H1 (cell line): Measurements from ENCODE around the gene KRT72. TPM values are rescaled to one million over a fixed set of nuclear protein-coding genes. Genes with fewer than 3 reads are reported as not detected.

Experiments
- CTCF ChIA-PET: fragments of 300-600 bp; sonication (Branson Sonifier 250); formaldehyde crosslinking; loops from one replicate; lab custom pipeline; 2021; ENCODE audit not compliant: partially characterized antibody; lab: Charles Lee
- POLR2A ChIA-PET: fragments of 300-600 bp; sonication (Branson Sonifier 250); formaldehyde crosslinking; loops from one replicate; lab custom pipeline; 2021; ENCODE audit warnings: inconsistent platforms; ENCODE audit not compliant: partially characterized antibody; lab: Charles Lee
- DNase-seq, 2 experiments: peaks; one replicate each; pipeline versions ENCODE4 v3.0.0 to v3.0.0-alpha.2; 2010 to 2022; ENCODE audit warnings: low spot score in 2 of 2, low read depth in 1 of 2, mixed read lengths in 1 of 2
- FAIRE-seq: peaks from 2 replicates; lab custom pipeline; 2011; peaks lifted over from hg19 to GRCh38; lab: Jason Lieb, UNC
- H2AFZ ChIP-seq: 2 replicates; pipeline ENCODE4 v1.8.1; 2012; ENCODE audit warnings: low read length, inconsistent platforms
- H2AK5ac ChIP-seq: 2 replicates; pipeline ENCODE4 v1.6.1; 2013; ENCODE audit warnings: low read depth, low read length
- H2BK120ac ChIP-seq: replicated peaks from 2 replicates; pipeline ENCODE3; 2013; ENCODE audit warnings: low read depth, low read length, inconsistent platforms
- H2BK12ac ChIP-seq: 2 replicates; pipeline ENCODE4 v1.6.1; 2013; ENCODE audit warnings: low read depth, low read length
- H2BK15ac ChIP-seq: 2 replicates; pipeline ENCODE4 v1.6.1; 2013; ENCODE audit warnings: low read length
- H2BK20ac ChIP-seq: 2 replicates; pipeline ENCODE4 v1.6.1; 2013; ENCODE audit warnings: low read length
- H2BK5ac ChIP-seq: 2 replicates; pipeline ENCODE4 v1.6.1; 2013; ENCODE audit warnings: low read depth, low read length
- H3K14ac ChIP-seq: 2 replicates; pipeline ENCODE4 v1.6.1; 2013; ENCODE audit warnings: inconsistent platforms; ENCODE audit not compliant: insufficient read length
- H3K18ac ChIP-seq: 2 replicates; pipeline ENCODE4 v1.6.1; 2013; ENCODE audit warnings: low read length; ENCODE audit errors: extremely low read depth
- H3K23ac ChIP-seq: 2 replicates; pipeline ENCODE4 v1.6.1; 2013; ENCODE audit warnings: inconsistent platforms; ENCODE audit not compliant: insufficient read length
- H3K23me2 ChIP-seq: 2 replicates; pipeline ENCODE4 v1.6.1; 2013; ENCODE audit warnings: low read depth, low read length
- H3K27ac ChIP-seq: 2 replicates; pipeline ENCODE4 v1.6.1; 2011; ENCODE audit warnings: low read depth, low read length, inconsistent platforms
- H3K27me3 ChIP-seq, 4 experiments: replicated peaks in 1 of 4; 1 replicate in 1 of 4; 2 replicates in 3 of 4; pipeline versions ENCODE4 v1.6.1 to v1.8.1; 2011 to 2013; ENCODE audit warnings: low read length in 3 of 4, mild to moderate bottlenecking in 3 of 4, inconsistent platforms in 2 of 4, mixed read lengths in 2 of 4, moderate library complexity in 1 of 4; ENCODE audit not compliant: control insufficient read depth in 3 of 4, insufficient read depth in 3 of 4; ENCODE audit errors: extremely low read depth in 1 of 4
- H3K36me3 ChIP-seq, 4 experiments: 2 replicates each; pipeline versions ENCODE4 v1.6.1 to v1.8.1; 2011 to 2013; ENCODE audit warnings: mild to moderate bottlenecking in 4 of 4, low read length in 3 of 4, moderate library complexity in 2 of 4, control low read depth in 1 of 4, inconsistent platforms in 1 of 4; ENCODE audit not compliant: insufficient read depth in 4 of 4, control insufficient read depth in 2 of 4
- H3K4ac ChIP-seq: replicated peaks from 2 replicates; pipeline ENCODE3; 2013; ENCODE audit warnings: low read length, low read depth, mixed read lengths, inconsistent platforms; ENCODE audit not compliant: insufficient read length
- H3K4me1 ChIP-seq, 4 experiments: replicated peaks in 1 of 4; 1 replicate in 1 of 4; 2 replicates in 3 of 4; pipeline versions ENCODE4 v1.6.1 to v1.8.1; 2011 to 2013; ENCODE audit warnings: low read length in 3 of 4, inconsistent platforms in 2 of 4, mixed read lengths in 1 of 4; ENCODE audit not compliant: insufficient read depth in 4 of 4, control insufficient read depth in 3 of 4
- H3K4me2 ChIP-seq, 2 experiments: 2 replicates each; pipeline versions ENCODE4 v1.6.1 to v1.8.1; 2011 to 2013; ENCODE audit warnings: low read depth in 2 of 2, low read length in 2 of 2, control low read depth in 1 of 2, inconsistent platforms in 1 of 2, mild to moderate bottlenecking in 1 of 2; ENCODE audit not compliant: insufficient read depth in 1 of 2
- H3K4me3 ChIP-seq, 4 experiments: fragments of 200-600, 300-600 bp in 1 of 4; sonication (generic), shearing (Covaris generic), sonication (Bioruptor Twin) in 1 of 4; 2 replicates each; pipeline versions ENCODE4 v1.5.1 to v1.8.1; 2011 to 2016; ENCODE audit warnings: low read length in 4 of 4, low read depth in 3 of 4, control low read depth in 2 of 4, inconsistent platforms in 2 of 4, mild to moderate bottlenecking in 2 of 4, mixed read lengths in 1 of 4, moderate library complexity in 1 of 4; ENCODE audit not compliant: insufficient read depth in 2 of 4; ENCODE audit errors: extremely low read depth in 1 of 4
- H3K56ac ChIP-seq: replicated peaks from 2 replicates; pipeline ENCODE3; 2013; ENCODE audit warnings: low read depth, mild to moderate bottlenecking, mixed read lengths, low read length, inconsistent platforms; ENCODE audit not compliant: insufficient read length
- H3K79me1 ChIP-seq: 2 replicates; pipeline ENCODE4 v1.6.1; 2013; ENCODE audit warnings: low read depth, low read length, control low read depth
- H3K79me2 ChIP-seq, 2 experiments: 2 replicates each; pipeline versions ENCODE4 v1.6.1 to v1.8.1; 2012 to 2013; ENCODE audit warnings: low read length in 2 of 2, mild to moderate bottlenecking in 2 of 2, inconsistent platforms in 1 of 2; ENCODE audit not compliant: insufficient read depth in 2 of 2, control insufficient read depth in 1 of 2
- H3K9ac ChIP-seq, 4 experiments: replicated peaks in 1 of 4; 1 replicate in 1 of 4; 2 replicates in 3 of 4; pipeline versions ENCODE4 v1.6.1 to v1.8.1; 2011 to 2013; ENCODE audit warnings: low read depth in 3 of 4, low read length in 3 of 4, control low read depth in 2 of 4, mild to moderate bottlenecking in 2 of 4, moderate library complexity in 2 of 4, inconsistent platforms in 1 of 4; ENCODE audit errors: extremely low read depth in 1 of 4
- H3K9me3 ChIP-seq, 2 experiments: 2 replicates each; pipeline versions ENCODE4 v1.6.1 to v1.8.1; 2012 to 2013; ENCODE audit warnings: mild to moderate bottlenecking in 2 of 2, moderate library complexity in 2 of 2, control low read depth in 1 of 2, inconsistent platforms in 1 of 2, low read depth in 1 of 2, low read length in 1 of 2, mixed read lengths in 1 of 2; ENCODE audit not compliant: insufficient read depth in 2 of 2
- H4K20me1 ChIP-seq, 2 experiments: replicated peaks in 1 of 2; 2 replicates each; pipeline versions ENCODE3 to v1.8.1; 2011 to 2013; ENCODE audit warnings: inconsistent platforms in 2 of 2, low read length in 2 of 2, mild to moderate bottlenecking in 1 of 2; ENCODE audit not compliant: insufficient read depth in 2 of 2, control insufficient read depth in 1 of 2
- H4K5ac ChIP-seq: 2 replicates; pipeline ENCODE4 v1.6.1; 2013; ENCODE audit warnings: low read length, low read depth, mixed read lengths, inconsistent platforms; ENCODE audit not compliant: insufficient read length
- H4K8ac ChIP-seq: 2 replicates; pipeline ENCODE4 v1.8.0; 2013; ENCODE audit warnings: mild to moderate bottlenecking, moderate library complexity, low read length, inconsistent platforms; ENCODE audit not compliant: insufficient read depth; ENCODE audit errors: extremely low read depth
- H4K91ac ChIP-seq: replicated peaks from 2 replicates; pipeline ENCODE3; 2013; ENCODE audit warnings: low read length, mixed read lengths, inconsistent platforms; ENCODE audit not compliant: insufficient read length
- EGR1 ChIP-seq: IDR thresholded peaks from 2 replicates; pipeline ENCODE4 v1.6.1; 2011; ENCODE audit warnings: low read depth, low read length, borderline replicate concordance
- GTF2F1 ChIP-seq: IDR thresholded peaks from 2 replicates; pipeline ENCODE4 v1.6.1; 2012; ENCODE audit warnings: low read depth, low read length, improper control_type of control experiment, borderline replicate concordance
- PHF8 ChIP-seq: fragments of 200-600 bp; sonication (generic); conservative IDR thresholded peaks from 2 replicates; pipeline ENCODE4 v1.7.1; 2012; ENCODE audit warnings: low read depth, mild to moderate bottlenecking, inconsistent platforms, low read length, moderate library complexity
- POLR2A ChIP-seq, 2 experiments: IDR thresholded peaks; 1 replicate in 1 of 2; 2 replicates in 1 of 2; pipeline ENCODE4 v1.6.1; 2011; ENCODE audit warnings: low read depth in 2 of 2, low read length in 2 of 2, mild to moderate bottlenecking in 2 of 2; ENCODE audit errors: control extremely low read depth in 1 of 2
- RXRA ChIP-seq: IDR thresholded peaks from 2 replicates; pipeline ENCODE4 v1.6.1; 2011; ENCODE audit warnings: low read depth, mild to moderate bottlenecking, low read length, moderate library complexity; ENCODE audit not compliant: insufficient read depth
- ZNF274 ChIP-seq: IDR thresholded peaks from 2 replicates; pipeline ENCODE4 v1.7.0; 2012; ENCODE audit warnings: low read length, borderline replicate concordance; ENCODE audit errors: extremely low read depth
- WGBS, 2 experiments: shearing (Covaris generic) in 1 of 2; methylation state at CpG; one replicate each; pipeline versions ENCODE4 v1.1.6 to v1.1.7; 2013 to 2015; ENCODE audit warnings: low lambda C conversion rate in 2 of 2, mixed read lengths in 2 of 2, inconsistent platforms in 1 of 2, low coverage in 1 of 2, missing lambda C conversion rate in 1 of 2; ENCODE audit not compliant: insufficient replicate concordance in 2 of 2, insufficient coverage in 1 of 2, insufficient read length in 1 of 2; ENCODE audit errors: extremely low coverage in 1 of 2, missing lambda C conversion rate in 1 of 2; 5-methylcytosine and 5-hydroxymethylcytosine counted together
- polyA plus RNA-seq, 7 experiments: library from polyadenylated mRNA; depleted of rRNA in 3 of 7; stranded (reverse) in 5 of 7; unstranded in 2 of 7; fragments of >200 nt in 5 of 7; fragments of 200-250 nt in 2 of 7; gene quantifications; 1 replicate in 5 of 7; 2 replicates in 1 of 7; 4 replicates in 1 of 7; pipeline versions ENCODE4 v1.2.1 to v1.2.3, GENCODE V29; 2011 to 2013; ENCODE audit warnings: missing spikeins in 2 of 7, mixed read lengths in 2 of 7
- total RNA-seq: library from RNA; stranded (reverse); fragmentation: NEBNext Ultra II Directional; extraction: Animal tissue kit (Norgen Biotek cat#: 25700); gene quantifications from 2 replicates; pipeline ENCODE4 v1.2.1, GENCODE V29; 2021
- TF ChIP-seq, protein P1 (sequence below), 3 experiments: IDR thresholded peaks; 1 replicate in 2 of 3; 2 replicates in 1 of 3; pipeline versions ENCODE4 v1.5.1 to v1.6.1; 2011; ENCODE audit warnings: low read length in 3 of 3, mild to moderate bottlenecking in 3 of 3, inconsistent platforms in 2 of 3, low read depth in 1 of 3, moderate library complexity in 1 of 3; ENCODE audit not compliant: insufficient read depth in 1 of 3; ENCODE audit errors: control extremely low read depth in 1 of 3

KRT72 gene
- total and polyA plus RNA-seq, 2 of the 8 experiments (the other 6 are each of a cell fraction or from before 2014, with no cell fraction given) = not detected

DNA sequence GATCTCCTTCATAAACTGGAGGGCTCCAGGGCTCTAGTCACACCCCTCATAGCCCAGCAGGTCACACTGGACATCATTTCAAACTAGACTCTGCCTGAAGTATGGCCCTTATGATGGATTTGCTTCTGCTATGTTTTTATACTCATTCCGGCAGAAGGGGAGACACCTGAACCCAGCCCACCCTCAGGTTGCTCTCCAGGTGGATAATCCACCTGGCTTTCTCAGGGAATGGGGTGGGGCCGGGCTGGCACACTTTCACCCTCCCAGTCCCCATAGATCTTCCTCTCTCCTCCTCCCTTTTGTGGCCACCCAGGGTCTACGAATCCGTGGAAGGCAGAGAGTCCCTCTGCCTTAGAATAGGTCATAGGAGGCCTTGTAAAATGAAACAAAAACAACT, 26.8 kb upstream of the KRT72 start:
- no peak overlapping the region for H3K4me3 ChIP-seq
- no peaks in the 10 kb centered on the region for H3K9me3 ChIP-seq
- no peaks in the 10 kb centered on the region for H4K20me1 ChIP-seq
- FAIRE-seq (no peak), DNase-seq (peak in 1 of 2 experiments; percentile 8)
- ChIA-PET POLR2A (no interaction called here), CTCF (interaction anchor here (1.3 to 1.7 kb wide), 2 partner anchors 17 to 237 kb away, joined by 3 to 6 read pairs; no protein-coding TSS in a partner anchor)
- H3K4me2 ChIP-seq = no peak overlapping the region
- no peaks in the 10 kb centered on the region for H3K36me3 ChIP-seq
- H3K4me1 ChIP-seq = no peaks in the 10 kb centered on the region
- H2AFZ ChIP-seq = no peak overlapping the region
- H3K14ac ChIP-seq = no peak overlapping the region
- no peaks in the 10 kb centered on the region; the same call in 1 of the 2 replicates for H3K79me1 ChIP-seq
- no peak overlapping the region for H3K23ac ChIP-seq
- H2BK15ac ChIP-seq = no peak overlapping the region
- H3K23me2 ChIP-seq = no peaks in the 10 kb centered on the region
- no peak overlapping the region for H4K91ac ChIP-seq
- H2BK120ac ChIP-seq = no peak overlapping the region
- H2BK12ac ChIP-seq = no peak overlapping the region
- H3K79me2 ChIP-seq = no peaks in the 10 kb centered on the region
- H3K18ac ChIP-seq = no peak overlapping the region
- H2BK5ac ChIP-seq = no peak overlapping the region
- H4K8ac ChIP-seq = no peak overlapping the region
- H4K5ac ChIP-seq = no peak overlapping the region
- H3K56ac ChIP-seq = no peak overlapping the region
- H3K9ac ChIP-seq = no peak overlapping the region
- WGBS, 2 experiments = 89% methylated on average over 4 of the region's 4 CpGs; no CpG with 5 or more reads in 1 of the 2 experiments
- no peak overlapping the region for H2AK5ac ChIP-seq
- H3K4ac ChIP-seq = no peak overlapping the region
- H3K27me3 ChIP-seq = no peaks in the 10 kb centered on the region; a peak in 2 of 7 replicates
- no peak overlapping the region for H3K27ac ChIP-seq
- no peak overlapping the region for H2BK20ac ChIP-seq
- TF ChIP-seq POLR2A (IDR thresholded peaks at IDR 0.05; ENCODE audit: control extremely low read depth in 1 of 2, low read depth in 2 of 2, low read length in 2 of 2) = no peak
- no peak for TF ChIP-seq ZNF274
- TF ChIP-seq GTF2F1 = no peak
- no peak for TF ChIP-seq EGR1
- no peak for TF ChIP-seq RXRA
- TF ChIP-seq, protein P1, sequence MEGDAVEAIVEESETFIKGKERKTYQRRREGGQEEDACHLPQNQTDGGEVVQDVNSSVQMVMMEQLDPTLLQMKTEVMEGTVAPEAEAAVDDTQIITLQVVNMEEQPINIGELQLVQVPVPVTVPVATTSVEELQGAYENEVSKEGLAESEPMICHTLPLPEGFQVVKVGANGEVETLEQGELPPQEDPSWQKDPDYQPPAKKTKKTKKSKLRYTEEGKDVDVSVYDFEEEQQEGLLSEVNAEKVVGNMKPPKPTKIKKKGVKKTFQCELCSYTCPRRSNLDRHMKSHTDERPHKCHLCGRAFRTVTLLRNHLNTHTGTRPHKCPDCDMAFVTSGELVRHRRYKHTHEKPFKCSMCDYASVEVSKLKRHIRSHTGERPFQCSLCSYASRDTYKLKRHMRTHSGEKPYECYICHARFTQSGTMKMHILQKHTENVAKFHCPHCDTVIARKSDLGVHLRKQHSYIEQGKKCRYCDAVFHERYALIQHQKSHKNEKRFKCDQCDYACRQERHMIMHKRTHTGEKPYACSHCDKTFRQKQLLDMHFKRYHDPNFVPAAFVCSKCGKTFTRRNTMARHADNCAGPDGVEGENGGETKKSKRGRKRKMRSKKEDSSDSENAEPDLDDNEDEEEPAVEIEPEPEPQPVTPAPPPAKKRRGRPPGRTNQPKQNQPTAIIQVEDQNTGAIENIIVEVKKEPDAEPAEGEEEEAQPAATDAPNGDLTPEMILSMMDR (IDR thresholded peaks at IDR 0.05; ENCODE audit: control extremely low read depth in 1 of 3, insufficient read depth in 1 of 3, low read depth in 1 of 3, low read length in 3 of 3) = no peak
- TF ChIP-seq PHF8 = no peak
